ENCODE results near the gene COLEC12.
A peak's percentile ranks its signal among the peaks of the same experiment; 100 is the strongest.
"Not testable (repeated sequence)": the region's sequence is repeated elsewhere in the genome, so short reads cannot be mapped to it uniquely, and the experiment has no call there.

COLEC12 gene

GRCh38 chr18:317618-318017 lies 182.9 kb downstream of the COLEC12 start:
- no peak overlapping the region for H3K4me3 Mint-ChIP-seq
- H3K27me3 Mint-ChIP-seq (ENCODE audit: low read depth), result peaks cover 3% of the 10 kb centered on the region
- TF ChIP-seq CTCF (IDR thresholded peaks at IDR 0.05; ENCODE audit: unreplicated experiment in 3 of 3), result no peak
- H3K9me3 Mint-ChIP-seq, result no peaks in the 10 kb centered on the region
- H3K4me1 Mint-ChIP-seq, result peaks cover 19% of the 10 kb centered on the region
- H3K27ac Mint-ChIP-seq, result no peak overlapping the region
- H3K36me3 Mint-ChIP-seq (ENCODE audit: low read depth), result no peaks in the 10 kb centered on the region

GRCh38 chr18:316393-316792 lies 184.1 kb downstream of the COLEC12 start:
- no peak for TF ChIP-seq CTCF (IDR thresholded peaks at IDR 0.05; ENCODE audit: unreplicated experiment in 3 of 3)
- peaks cover 7% of the 10 kb centered on the region for H3K4me1 Mint-ChIP-seq
- no peaks in the 10 kb centered on the region for H3K36me3 Mint-ChIP-seq (ENCODE audit: low read depth)
- H3K27me3 Mint-ChIP-seq (ENCODE audit: low read depth), result peaks cover 8% of the 10 kb centered on the region
- peak overlapping the region in 1 of 3 experiments; percentile 31 for H3K27ac Mint-ChIP-seq
- no peaks in the 10 kb centered on the region for H3K9me3 Mint-ChIP-seq
- no peak overlapping the region for H3K4me3 Mint-ChIP-seq

GRCh38 chr18:313931-314330 lies 186.6 kb downstream of the COLEC12 start:
- H3K4me1 Mint-ChIP-seq, result no peaks in the 10 kb centered on the region
- TF ChIP-seq CTCF (IDR thresholded peaks at IDR 0.05; ENCODE audit: unreplicated experiment in 3 of 3), result no peak
- H3K4me3 Mint-ChIP-seq, result no peak overlapping the region
- H3K27me3 Mint-ChIP-seq (ENCODE audit: low read depth), result peaks cover 11% of the 10 kb centered on the region
- no peaks in the 10 kb centered on the region for H3K9me3 Mint-ChIP-seq
- no peak overlapping the region for H3K27ac Mint-ChIP-seq
- no peaks in the 10 kb centered on the region for H3K36me3 Mint-ChIP-seq (ENCODE audit: low read depth)

GRCh38 chr18:312415-312814 lies 188.1 kb downstream of the COLEC12 start:
- Mint-ChIP-seq H3K36me3 (ENCODE audit: low read depth) (no peaks in the 10 kb centered on the region), H3K4me3 (no peak overlapping the region), H3K4me1 (no peaks in the 10 kb centered on the region), H3K27ac (no peak overlapping the region), H3K9me3 (no peaks in the 10 kb centered on the region), H3K27me3 (ENCODE audit: low read depth) (peaks cover 15% of the 10 kb centered on the region)
- no peak for TF ChIP-seq CTCF (IDR thresholded peaks at IDR 0.05; ENCODE audit: unreplicated experiment in 3 of 3)

- no peaks in the 10 kb centered on the region for H3K9me3 Mint-ChIP-seq
- peaks cover 21% of the 10 kb centered on the region for H3K27me3 Mint-ChIP-seq (ENCODE audit: low read depth)
- no peak overlapping the region for H3K27ac Mint-ChIP-seq
- H3K4me1 Mint-ChIP-seq, result no peaks in the 10 kb centered on the region
- TF ChIP-seq CTCF (IDR thresholded peaks at IDR 0.05; ENCODE audit: unreplicated experiment in 3 of 3), result no peak
- H3K36me3 Mint-ChIP-seq (ENCODE audit: low read depth), result no peaks in the 10 kb centered on the region
- H3K4me3 Mint-ChIP-seq, result no peak overlapping the region
Observed at GRCh38 chr18:310042-310441, 190.5 kb downstream of the COLEC12 start.

GRCh38 chr18:308086-308485 lies 192.4 kb downstream of the COLEC12 start:
- not testable (repeated sequence) for H3K9me3 Mint-ChIP-seq; H3K36me3 Mint-ChIP-seq (ENCODE audit: low read depth); H3K4me3 Mint-ChIP-seq; H3K4me1 Mint-ChIP-seq; H3K27ac Mint-ChIP-seq
- H3K27me3 Mint-ChIP-seq (ENCODE audit: low read depth), result peaks cover 21% of the 10 kb centered on the region

Data from nephron (organoid).